NCI-H1694 (cell line): ENCODE measurements around the gene TMEM161A.
A peak's percentile ranks its signal among the peaks of the same experiment; 100 is the strongest.
"Not testable (repeated sequence)": the region's sequence is repeated elsewhere in the genome, so short reads cannot be mapped to it uniquely, and the experiment has no call there.

Experiments
- DNase-seq: peaks from one replicate; lab custom pipeline; 2025; lab: John Stamatoyannopoulos, UW

TMEM161A gene

DNA sequence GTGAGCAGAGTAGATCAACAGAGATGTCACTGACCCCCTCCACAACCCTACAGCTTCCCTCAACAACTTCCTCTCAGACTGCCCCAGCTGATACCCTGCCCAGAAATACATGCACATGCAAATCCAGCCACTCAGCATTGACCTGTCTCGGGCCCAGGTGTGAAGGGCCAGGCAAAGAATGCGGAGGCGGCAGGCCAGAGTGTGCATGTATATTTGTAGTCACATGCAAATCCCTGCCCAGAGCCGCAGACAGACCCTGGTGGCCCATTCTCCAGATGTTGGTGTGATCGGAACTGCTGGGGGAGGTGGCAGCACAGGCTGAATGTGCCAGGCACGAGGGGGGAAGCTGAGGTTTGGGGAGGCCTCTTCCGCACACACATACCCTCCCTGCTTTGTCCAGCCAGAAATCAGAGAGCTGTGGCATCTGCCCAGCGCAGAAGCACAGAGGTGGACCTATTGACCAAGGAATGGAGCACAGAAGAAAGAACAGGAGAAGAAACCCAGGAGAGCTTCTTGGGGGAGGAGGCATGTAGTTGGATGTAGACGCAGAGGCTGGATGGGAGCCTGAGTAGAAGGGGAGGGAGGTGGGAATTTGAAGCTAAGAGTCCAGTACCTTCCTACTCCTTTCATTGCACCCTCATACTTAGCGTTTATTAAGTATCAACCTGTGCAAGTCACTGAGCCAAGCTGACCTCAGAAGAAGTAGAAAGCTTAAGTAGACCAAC lies 17.4 kb upstream of the TMEM161A start:
- no peak for DNase-seq

DNA sequence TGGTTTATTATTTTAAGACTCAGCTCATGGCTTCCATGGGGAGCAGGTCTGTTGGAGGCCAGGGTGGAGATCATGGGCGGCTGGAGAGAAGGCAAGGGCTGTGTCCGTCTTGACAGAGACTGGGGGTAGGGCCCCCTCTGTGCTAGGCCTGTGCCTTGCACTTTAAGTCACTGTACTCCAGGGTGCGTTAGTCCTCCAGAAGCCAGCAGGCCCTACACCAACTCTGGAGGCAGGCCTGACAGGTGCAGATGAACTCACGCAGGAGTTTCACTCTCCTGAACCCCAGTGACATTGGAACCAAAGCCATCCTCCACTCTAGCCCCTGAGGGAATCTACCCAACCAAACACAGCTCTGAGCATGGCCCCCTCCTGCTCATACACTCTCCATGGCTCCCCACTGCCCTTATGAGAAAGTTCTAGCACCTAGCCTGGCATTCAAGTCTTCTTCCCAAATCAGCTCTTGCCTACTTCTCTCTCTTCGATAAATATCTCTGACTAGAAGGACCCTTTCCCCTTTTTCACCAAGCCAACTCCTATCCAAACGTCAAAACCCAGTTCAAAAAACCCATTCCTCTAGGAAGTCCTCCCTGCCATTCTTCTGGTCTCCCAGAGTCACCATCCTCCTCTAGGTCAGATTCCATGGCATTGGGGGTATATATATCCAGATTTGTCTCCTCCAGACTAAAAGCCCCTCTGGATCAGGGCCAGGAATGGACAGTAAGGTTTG lies 16.7 kb upstream of the TMEM161A start:
- no peak for DNase-seq

DNA sequence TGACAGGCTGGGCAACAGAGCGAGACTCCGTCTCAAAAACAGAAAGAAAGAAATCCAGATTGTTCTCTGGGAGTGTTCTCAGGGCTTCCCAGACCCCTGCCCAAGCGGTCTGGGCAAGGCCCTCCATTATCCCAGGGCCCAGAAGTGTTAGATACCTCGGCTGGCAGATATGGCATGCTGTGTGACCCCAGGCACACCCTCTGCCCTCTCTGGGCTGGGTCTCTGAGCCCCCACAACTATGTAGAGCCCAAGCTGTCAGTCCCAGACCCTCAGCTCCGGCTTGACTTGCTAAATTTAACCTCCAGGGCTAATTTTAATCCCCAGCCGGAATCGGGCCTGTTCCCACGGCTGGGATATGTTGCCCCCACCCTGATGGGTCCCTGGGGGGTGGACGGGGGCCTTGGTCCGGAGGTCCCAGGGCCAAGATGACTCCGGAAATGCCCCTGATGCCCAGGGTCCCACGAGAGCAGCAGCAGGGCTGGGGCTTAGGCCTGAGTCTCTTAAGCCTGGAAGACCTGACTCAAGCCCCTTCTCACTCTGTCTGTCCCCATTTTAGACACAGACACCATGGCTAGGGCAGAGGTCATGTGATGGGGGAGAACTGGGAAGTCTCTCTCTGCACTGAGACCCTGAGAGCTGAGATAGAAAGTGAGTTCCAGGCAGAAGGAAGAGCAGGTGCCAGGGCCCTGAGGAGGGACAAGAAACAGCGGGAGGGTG lies 14.5 kb upstream of the TMEM161A start:
- DNase-seq = no peak

DNA sequence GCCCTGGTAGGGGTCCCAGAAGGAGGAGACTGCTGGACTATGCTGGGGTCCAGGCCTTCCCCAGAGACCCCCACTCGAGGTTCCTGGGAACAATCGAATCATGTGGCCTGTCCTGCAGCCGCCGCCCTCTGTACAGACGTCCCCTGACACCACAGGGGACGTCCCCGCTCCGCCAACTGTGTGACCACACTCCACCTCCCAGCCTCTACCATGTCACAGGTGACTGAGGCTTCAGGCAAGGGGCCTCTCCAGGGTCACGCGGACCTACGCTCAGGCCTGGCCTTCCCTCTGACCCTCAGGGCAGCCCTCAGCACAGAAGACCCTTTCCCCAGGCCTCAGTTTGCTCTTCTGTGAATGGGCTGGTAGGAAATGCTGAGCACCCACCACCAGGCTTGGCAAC lies 13.1 kb upstream of the TMEM161A start:
- no peak for DNase-seq

DNA sequence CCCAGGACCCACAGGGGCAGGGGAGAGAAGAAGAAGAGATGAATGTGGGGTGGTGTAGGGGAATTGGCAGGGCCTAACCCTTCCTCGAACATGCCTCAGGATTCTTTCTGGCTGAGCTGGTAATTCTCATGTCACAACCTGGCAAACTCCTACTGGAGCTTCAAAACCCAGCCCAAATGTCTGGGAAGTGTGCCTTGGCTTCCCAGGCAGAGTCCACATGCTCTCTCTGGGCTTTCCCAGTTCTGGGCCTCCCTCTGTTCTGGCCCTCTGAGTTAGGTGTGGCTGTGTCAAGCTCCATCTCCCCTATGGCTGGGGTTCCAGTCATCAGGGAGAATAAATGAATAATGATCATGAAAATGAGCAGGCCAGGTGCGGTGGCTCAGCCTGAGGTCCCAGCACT lies 11.2 kb upstream of the TMEM161A start:
- no peak for DNase-seq

DNA sequence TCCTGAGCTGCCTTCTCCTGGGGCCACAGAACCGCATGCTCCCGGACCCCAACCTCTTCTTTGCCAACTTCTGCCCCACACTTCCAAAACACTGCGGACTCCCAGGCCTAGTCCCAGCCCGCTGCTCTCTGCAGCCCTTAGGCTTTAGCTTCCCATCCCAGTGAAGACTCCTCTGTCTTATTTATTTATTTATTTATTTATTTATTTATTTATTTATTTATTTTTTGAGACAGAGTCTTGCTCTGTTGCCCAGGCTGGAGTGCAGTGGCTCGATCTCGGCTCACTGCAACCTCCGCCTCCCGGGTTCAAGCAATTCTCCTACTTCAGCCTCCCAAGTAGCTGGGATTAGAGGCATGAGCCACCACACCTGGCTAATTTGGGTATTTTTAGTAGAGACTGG lies 10.2 kb upstream of the TMEM161A start:
- DNase-seq = not testable (repeated sequence)

- DNase-seq = no peak
These were observed 9.1 kb upstream of the TMEM161A start for GRCh38 chr19:19147344-19147743.

- DNase-seq = no peak
These were observed 8.6 kb upstream of the TMEM161A start for GRCh38 chr19:19146865-19147264.

GRCh38 chr19:19145684-19146608 lies 7.7 kb upstream of the TMEM161A start:
- DNase-seq = peak; percentile 67

- DNase-seq = no peak
These were observed 7.0 kb upstream of the TMEM161A start for GRCh38 chr19:19145281-19145680.

GRCh38 chr19:19142347-19142746 lies 4.1 kb upstream of the TMEM161A start:
- DNase-seq = no peak

DNA sequence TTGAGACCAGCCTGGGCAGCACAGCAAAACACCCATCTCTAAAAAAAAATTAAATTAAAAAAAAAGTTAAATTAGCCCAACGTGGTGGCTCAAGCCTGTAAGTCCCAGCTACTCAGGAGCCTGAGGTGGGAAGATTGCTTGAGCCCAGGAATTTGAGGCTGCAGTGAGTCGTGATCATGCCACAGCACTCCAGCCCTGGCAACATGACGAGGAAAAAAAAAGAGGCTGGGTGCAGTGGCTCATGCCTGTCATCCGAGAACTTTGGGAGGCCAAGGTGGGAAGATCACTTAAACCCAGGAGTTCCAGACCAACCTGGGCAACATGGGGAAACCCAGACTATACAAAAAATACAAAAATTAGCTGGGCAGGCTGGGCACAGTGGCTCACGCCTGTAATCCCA lies 2.2 kb upstream of the TMEM161A start:
- DNase-seq = no peak

DNA sequence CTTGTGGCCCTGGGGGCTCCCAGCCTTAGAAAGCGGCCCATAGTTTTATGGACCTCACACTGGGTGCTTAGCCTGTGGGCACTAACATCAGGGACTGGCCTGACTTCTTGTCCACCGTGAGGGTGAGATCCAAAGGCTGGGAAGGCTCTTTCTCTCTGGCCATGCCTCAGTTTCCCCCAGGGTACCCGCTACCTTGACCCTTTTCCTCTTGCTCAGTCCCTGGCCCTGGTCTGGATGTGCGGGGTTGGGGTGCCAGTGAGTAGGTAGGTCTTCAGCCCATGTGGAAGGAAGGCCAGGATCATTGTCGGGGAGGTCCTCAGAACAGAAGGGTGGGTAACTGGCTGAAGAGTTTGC lies 1.6 kb upstream of the TMEM161A start:
- DNase-seq = no peak

DNA sequence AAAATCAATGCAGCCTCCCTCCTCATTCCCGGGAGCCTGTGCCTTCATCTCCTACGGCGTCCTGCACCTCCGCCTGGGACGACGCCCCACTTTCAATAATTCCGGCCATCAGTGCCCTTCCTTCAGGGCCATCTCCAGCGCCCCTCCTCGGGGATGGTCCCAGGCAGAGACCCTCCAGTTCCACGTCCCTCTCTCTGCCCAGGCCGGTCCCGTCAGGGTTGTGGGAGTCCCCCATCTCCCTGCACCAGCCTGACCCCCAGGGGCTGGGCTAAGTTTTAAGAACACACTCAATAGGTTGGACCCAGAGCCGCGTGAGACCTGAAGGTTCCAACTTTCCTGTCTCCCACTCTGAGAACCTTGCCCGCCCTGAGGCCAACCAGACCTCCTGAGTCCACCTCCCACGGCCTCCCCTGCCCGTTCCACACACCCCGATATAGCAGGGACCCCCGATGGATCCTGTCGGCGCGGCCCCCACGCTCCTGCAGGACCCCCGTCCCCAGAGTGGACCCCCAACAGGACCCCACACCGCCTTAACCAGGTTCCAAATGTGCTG lies 646 bp downstream of the TMEM161A start:
- no peak for DNase-seq

- not testable (repeated sequence) for DNase-seq
These were observed 2.6 kb downstream of the TMEM161A start for GRCh38 chr19:19135713-19136112.

DNA sequence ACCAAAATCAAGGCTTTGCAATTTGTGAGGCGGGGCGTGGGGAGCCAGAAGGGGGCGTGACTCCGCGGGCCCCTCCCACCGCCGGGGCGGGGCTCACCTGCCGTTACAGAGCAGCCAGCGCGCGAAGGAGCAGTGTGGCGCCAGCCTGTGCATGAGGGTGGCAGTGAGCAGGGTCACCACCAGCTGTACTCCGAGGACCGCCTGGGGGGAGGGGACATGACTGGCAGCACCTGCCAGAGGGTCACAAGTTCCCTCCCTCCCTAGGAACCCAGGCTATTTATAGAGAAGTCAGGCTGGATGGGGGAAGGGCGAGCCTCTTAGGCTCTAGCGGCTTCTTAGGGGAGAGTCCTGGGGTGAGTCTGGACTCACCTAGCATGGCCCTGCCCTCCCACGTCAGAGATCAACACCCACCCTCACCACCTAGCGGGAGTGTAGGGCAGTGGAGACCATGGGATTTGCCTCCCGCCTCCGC lies 3.6 kb downstream of the TMEM161A start:
- DNase-seq = no peak

DNA sequence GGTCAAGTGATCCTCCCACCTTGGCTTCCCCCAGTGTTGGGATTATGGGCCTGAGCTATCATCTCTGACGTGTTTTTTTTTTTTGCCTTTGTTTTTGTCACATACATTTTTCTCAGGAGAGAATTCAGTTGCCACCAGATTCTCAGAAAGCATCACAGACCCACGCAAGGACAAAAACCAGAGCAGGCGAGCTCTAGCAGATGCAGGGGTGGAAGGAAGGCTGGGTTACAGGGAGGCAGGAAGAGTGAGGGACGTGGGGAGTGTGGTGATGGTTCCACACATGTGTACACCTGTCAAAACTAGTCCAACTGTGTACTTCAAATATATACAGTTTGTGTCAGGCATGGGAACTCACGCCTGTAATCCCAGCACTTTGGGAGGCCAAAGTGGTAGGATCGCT lies 4.3 kb downstream of the TMEM161A start:
- no peak for DNase-seq

- DNase-seq = no peak
These were observed 5.4 kb downstream of the TMEM161A start for GRCh38 chr19:19132912-19133311.

DNA sequence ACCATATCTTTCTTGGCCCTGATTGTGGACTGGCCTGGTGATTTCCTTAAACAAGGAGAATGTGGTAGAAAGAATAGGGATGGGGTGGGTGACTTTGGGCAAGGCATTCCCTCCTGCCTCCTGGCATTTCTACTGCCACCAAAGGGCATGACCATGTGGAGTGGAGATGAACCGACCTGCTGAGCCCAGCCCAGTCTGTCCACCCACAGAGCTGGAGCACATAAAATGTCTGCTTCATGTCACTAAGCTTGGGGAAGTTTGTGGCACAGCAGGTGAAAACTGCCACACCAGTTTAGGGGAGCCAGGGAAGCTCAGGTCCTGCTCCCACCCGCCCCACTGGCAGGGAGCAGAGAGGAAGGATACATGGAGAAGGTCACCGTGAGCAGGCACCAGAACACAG lies 6.3 kb downstream of the TMEM161A start:
- no peak for DNase-seq

- no peak for DNase-seq
These were observed 12.2 kb downstream of the TMEM161A start for GRCh38 chr19:19126102-19126501.

GRCh38 chr19:19123386-19123785 lies 14.9 kb downstream of the TMEM161A start:
- no peak for DNase-seq

GRCh38 chr19:19122902-19123301 lies 15.4 kb downstream of the TMEM161A start:
- DNase-seq = no peak
